PC-3 (cell line): ENCODE measurements around the gene COL2A1. TPM values are rescaled to one million over a fixed set of nuclear protein-coding genes. Genes with fewer than 3 reads are reported as not detected.

Experiments
- ATAC-seq: fragments of 200-7000 bp; cut with Tn5 transposase; 2 replicates; pipeline ENCODE4 v1.9.1; 2020; ENCODE audit warnings: mild to moderate bottlenecking, moderate library complexity
- Bru-seq: library from RNA; stranded (reverse); fragments of 400-500 nt; gene quantifications from one replicate; lab custom pipeline; 2021; lab: Mats Ljungman, UMichigan
- BruChase-seq, 2 experiments: library from RNA; stranded (reverse); fragments of 400-500 nt; gene quantifications; one replicate each; lab custom pipeline; 2021; lab: Mats Ljungman, UMichigan
- BruUV-seq: library from RNA; stranded (reverse); fragments of 400-500 nt; replicated peaks from 2 replicates; lab custom pipeline; 2021; lab: Mats Ljungman, UMichigan
- CTCF ChIA-PET: fragments of 300-600 bp; sonication (Branson Sonifier 250); formaldehyde crosslinking; loops from one replicate; lab custom pipeline; 2022; ENCODE audit warnings: antibody characterized with exemption; lab: Charles Lee
- POLR2A ChIA-PET: fragments of 300-600 bp; sonication (Branson Sonifier 250); formaldehyde crosslinking; loops from one replicate; lab custom pipeline; 2022; ENCODE audit warnings: antibody characterized with exemption; ENCODE audit not compliant: unreplicated experiment; lab: Charles Lee
- DNase-seq: peaks from one replicate; pipeline ENCODE4 v3.0.0-alpha.2; 2015
- H2AFZ ChIP-seq: fragments of 300-600 bp; sonication (generic); 2 replicates; pipeline ENCODE4 v1.6.0; 2016; ENCODE audit warnings: antibody characterized with exemption, low read length
- H3F3A ChIP-seq: fragments of 300-600 bp; sonication (generic); one replicate; pipeline ENCODE4 v1.6.0; 2017; ENCODE audit warnings: antibody characterized with exemption, low read length, control low read depth, mild to moderate bottlenecking; ENCODE audit not compliant: unreplicated experiment
- H3K27ac ChIP-seq: fragments of 300-600 bp; sonication (generic); 2 replicates; pipeline ENCODE4 v1.5.1; 2016; ENCODE audit warnings: mild to moderate bottlenecking, low read length
- H3K27me3 ChIP-seq: fragments of 300-600 bp; sonication (generic); 2 replicates; pipeline ENCODE4 v1.6.1; 2016; ENCODE audit warnings: low read length, mixed read lengths
- H3K36me3 ChIP-seq: fragments of 300-600 bp; sonication (generic); 2 replicates; pipeline ENCODE4 v1.6.1; 2016; ENCODE audit warnings: low read depth, mixed run types, low read length, mixed read lengths
- H3K4me1 ChIP-seq: fragments of 300-600 bp; sonication (generic); 2 replicates; pipeline ENCODE4 v1.5.1; 2016; ENCODE audit warnings: low read length; ENCODE audit not compliant: insufficient read depth
- H3K4me2 ChIP-seq: fragments of 300-600 bp; sonication (generic); 2 replicates; pipeline ENCODE4 v1.6.0; 2016; ENCODE audit warnings: low read length
- H3K4me3 ChIP-seq: fragments of 300-600 bp; sonication (generic); 2 replicates; pipeline ENCODE4 v1.5.1; 2016; ENCODE audit warnings: mild to moderate bottlenecking, low read length, mixed read lengths
- H3K79me2 ChIP-seq: fragments of 300-600 bp; sonication (generic); 2 replicates; pipeline ENCODE4 v1.6.1; 2017; ENCODE audit warnings: low read length, mixed read lengths
- H3K9ac ChIP-seq: fragments of 300-600 bp; sonication (generic); 2 replicates; pipeline ENCODE4 v1.6.0; 2016; ENCODE audit warnings: mild to moderate bottlenecking, low read length
- H3K9me2 ChIP-seq: fragments of 300-600 bp; sonication (generic); replicated peaks from 2 replicates; pipeline ENCODE4 v1.6.1; 2016; ENCODE audit warnings: mixed run types, low read length, mixed read lengths
- H3K9me3 ChIP-seq: fragments of 300-600 bp; sonication (generic); 2 replicates; pipeline ENCODE4 v1.6.1; 2016; ENCODE audit warnings: low read length, mixed read lengths
- H4K20me1 ChIP-seq: fragments of 300-600 bp; sonication (generic); 2 replicates; pipeline ENCODE4 v1.6.1; 2016; ENCODE audit warnings: low read length, mixed read lengths
- CTCF ChIP-seq: fragments of 300-600 bp; sonication (generic); conservative IDR thresholded peaks from 2 replicates; pipeline ENCODE4 v1.5.1; 2017; ENCODE audit warnings: antibody characterized with exemption, low read depth, mild to moderate bottlenecking, low read length
- EZH2 ChIP-seq: fragments of 300-600 bp; sonication (generic); IDR thresholded peaks from one replicate; pipeline ENCODE4 v1.6.1; 2017; ENCODE audit warnings: antibody characterized with exemption, mild to moderate bottlenecking, low read length; ENCODE audit not compliant: unreplicated experiment
- EZH2phosphoT487 ChIP-seq: fragments of 300-600 bp; sonication (generic); IDR thresholded peaks from 2 replicates; pipeline ENCODE4 v1.6.1; 2018; ENCODE audit warnings: mild to moderate bottlenecking, antibody characterized with exemption, low read length, borderline replicate concordance
- intact Hi-C: fragments of 100-400 bp; cut with micrococcal nuclease; formaldehyde crosslinking; loops from 2 replicates; pipeline ENCODE4 v1.9.0; 2023
- long read RNA-seq: library from polyadenylated mRNA; unstranded; transcript quantifications from one replicate; pipeline ENCODE4 v2.0.0, GENCODE V29; 2021; ENCODE audit not compliant: unreplicated experiment
- total RNA-seq: library from RNA; depleted of rRNA; stranded (reverse); fragments of >200 nt; gene quantifications from 2 replicates; pipeline ENCODE4 v1.2.3, GENCODE V29; 2014; rRNA removed

Gene COL2A1
- total RNA-seq (6.7 TPM in 2 replicates), Bru-seq, nascent RNA (percentile 23 among the genes with signal in this experiment), BruChase-seq, experiment 1, labeled RNA remaining after a 6-hour chase (percentile 21 among the genes with signal in this experiment), BruChase-seq, experiment 2, labeled RNA remaining after a 2-hour chase (percentile 27 among the genes with signal in this experiment)
- long read RNA-seq, full-length matches to known transcripts, result 6 of 21 reads
- long read RNA-seq, partial matches to known transcripts, result 8 of 21 reads
- long read RNA-seq, other reads (novel, unspliced or antisense), result 7 of 21 reads

GRCh38 chr12:48004053-48004941 is at the start of gene COL2A1:
TSS of gene COL2A1 (minus strand) at chr12:48004476. CDS start at chr12:48004321, 155 bp downstream.
- no peaks in the 10 kb centered on the region for H3K79me2 ChIP-seq
- no peaks in the 10 kb centered on the region for H3K9me3 ChIP-seq
- H3K4me1 ChIP-seq, result peaks cover 33% of the 10 kb centered on the region
- H3K27me3 ChIP-seq, result peaks cover 37% of the 10 kb centered on the region
- ChIA-PET CTCF (no interaction called here), POLR2A (no interaction called here)
- intact Hi-C loops, result loop anchor here (5.0 kb wide), 1 partner anchor 42 kb away; the partner anchor contains the start of gene TMEM106C
- no peaks in the 10 kb centered on the region for H3K36me3 ChIP-seq
- no peaks in the 10 kb centered on the region for H4K20me1 ChIP-seq
- peak within 1 kb of the TSS; percentile 73 for H2AFZ ChIP-seq
- H3K9ac ChIP-seq, result no peak within 1 kb of the TSS
- H3K27ac ChIP-seq, result no peak within 1 kb of the TSS
- peak; percentile 27 for DNase-seq
- H3K9me2 ChIP-seq, result no peaks in the 10 kb centered on the region
- ATAC-seq, result peak; percentile 4; the same call in 1 of the 2 replicates
- TF ChIP-seq CTCF (no peak), EZH2 (peak; percentile 88), EZH2phosphoT487 (peak; percentile 48; the same call in 1 of the 2 replicates)
- H3K4me3 ChIP-seq, result peak within 1 kb of the TSS; percentile 72
- no TSS peak for BruUV-seq
- H3F3A ChIP-seq, result no peaks in the 10 kb centered on the region
- H3K4me2 ChIP-seq, result peak within 1 kb of the TSS; percentile 93

DNA sequence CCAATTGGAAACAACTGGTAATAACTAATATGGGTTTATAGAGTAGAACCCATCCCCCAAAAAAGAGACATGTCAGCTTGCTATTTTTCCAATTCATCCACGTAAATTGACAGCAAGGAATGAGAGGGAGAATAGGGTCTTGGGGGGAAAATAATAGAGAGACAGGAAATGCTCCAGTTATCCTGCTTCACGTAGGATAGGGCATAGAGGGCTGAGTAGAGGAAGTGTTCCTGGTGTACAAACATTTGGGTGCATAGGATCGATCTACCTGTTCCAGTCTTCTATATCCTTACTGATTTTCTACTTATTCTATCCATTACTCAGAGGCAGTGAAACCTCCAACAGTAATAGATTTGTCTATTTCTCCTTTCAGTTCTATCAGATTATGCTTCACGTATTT is 49.6 kb upstream of the COL2A1 start:
- Histone ChIP-seq H3K27ac (no peak overlapping the region), H3K36me3 (peaks cover 6% of the 10 kb centered on the region), H3K27me3 (no peaks in the 10 kb centered on the region), H3K4me2 (no peak overlapping the region), H3K4me3 (no peak overlapping the region), H3K79me2 (no peaks in the 10 kb centered on the region), H3K9me2 (no peaks in the 10 kb centered on the region), H2AFZ (no peak overlapping the region), H3K9me3 (no peaks in the 10 kb centered on the region), H4K20me1 (no peaks in the 10 kb centered on the region), H3K9ac (no peak overlapping the region), H3F3A (no peaks in the 10 kb centered on the region), H3K4me1 (no peaks in the 10 kb centered on the region)
- intact Hi-C loops, result no loop called here
- no TSS peak for BruUV-seq
- ChIA-PET CTCF (no interaction called here), POLR2A (no interaction called here)
- no peak for DNase-seq
- ATAC-seq, result no peak
- TF ChIP-seq CTCF (no peak), EZH2 (no peak), EZH2phosphoT487 (no peak)
